Heart right ventricle (tissue), 16 donors: ENCODE measurements around the gene HMCN2. TPM values are rescaled to one million over a fixed set of nuclear protein-coding genes. Genes with fewer than 3 reads are reported as not detected.

Experiments used
- ATAC-seq, 8 donors: fragments of 200-7000 bp; cut with Tn5 transposase; one replicate each; pipeline ENCODE4 v1.9.1; 2020; ENCODE audit warnings: mild to moderate bottlenecking in 8 of 8, moderate library complexity in 8 of 8, moderate number of reproducible peaks in 1 of 8
- DNase-seq, 2 donors: peaks; one replicate each; pipeline ENCODE4 v3.0.0-alpha.2; 2020
- H3K27ac ChIP-seq, 10 donors: fragments of 200-600 bp; sonication (generic) in 2 of 10; one replicate each; pipeline versions ENCODE4 v1.5.0 to v1.8.0; 2020 to 2022; ENCODE audit warnings: mild to moderate bottlenecking in 3 of 10
- H3K27me3 ChIP-seq, 7 donors: fragments of 200-600 bp; one replicate each; pipeline ENCODE4 v1.8.0; 2021 to 2022; ENCODE audit warnings: mild to moderate bottlenecking in 2 of 7
- H3K36me3 ChIP-seq, 9 donors: fragments of 200-600 bp; sonication (generic) in 1 of 9; one replicate each; pipeline versions ENCODE4 v1.5.0 to v1.8.0; 2020 to 2022; ENCODE audit warnings: mild to moderate bottlenecking in 2 of 9
- H3K4me1 ChIP-seq, 9 donors: fragments of 200-600 bp; sonication (generic) in 1 of 9; one replicate each; pipeline versions ENCODE4 v1.5.0 to v1.8.0; 2020 to 2022; ENCODE audit warnings: mild to moderate bottlenecking in 4 of 9
- H3K4me3 ChIP-seq, 10 donors: fragments of 200-600 bp; sonication (generic) in 2 of 10; one replicate each; pipeline versions ENCODE4 v1.5.0 to v1.8.0; 2020 to 2022; ENCODE audit warnings: mild to moderate bottlenecking in 7 of 10, moderate library complexity in 2 of 10
- H3K9me3 ChIP-seq, 11 donors: fragments of 200-600 bp in 10 of 11; sonication (generic) in 2 of 11; one replicate each; pipeline versions ENCODE4 v1.5.0 to v1.8.0; 2013 to 2022; ENCODE audit warnings: mild to moderate bottlenecking in 2 of 11, control low read depth in 1 of 11, moderate library complexity in 1 of 11
- WGBS, 2 donors: extraction: QIAGEN DNeasy Blood & Tissue Kit; methylation state at CpG; one replicate each; pipeline ENCODE4 v1.1.7; 2013; ENCODE audit warnings: inconsistent platforms in 1 of 2; 5-methylcytosine and 5-hydroxymethylcytosine counted together
- intact Hi-C, 10 donors: fragments of 100-400 bp; cut with DNase I; formaldehyde crosslinking; loops; one replicate each; pipeline versions ENCODE4 v1.11.1 to v1.14.2; 2022
- polyA plus RNA-seq, 2 donors: library from polyadenylated mRNA; stranded (reverse); fragments of 200-250 nt; gene quantifications; one replicate each; pipeline ENCODE4 v1.2.3, GENCODE V29; 2013
- total RNA-seq, 10 donors: library from RNA; stranded (reverse); fragmentation: NEBNext Ultra II Directional in 3 of 10; extraction: Animal tissue kit (Norgen Biotek cat#: 25700) in 3 of 10; gene quantifications; one replicate each; pipeline versions ENCODE4 v1.2.1 to v1.2.4, GENCODE V29; 2021 to 2023
- TF ChIP-seq, protein P1 (sequence below), 9 donors: fragments of 200-600 bp; sonication (generic) in 2 of 9; IDR thresholded peaks; one replicate each; pipeline versions ENCODE4 v1.5.0 to v1.8.0; 2021 to 2022; ENCODE audit warnings: antibody characterized with exemption in 9 of 9, mild to moderate bottlenecking in 5 of 9, moderate library complexity in 1 of 9
- donor health status: Arrhythmogenic right ventricular cardiomyopathy.
- donor health status: ischemic (EF 13 %, LVEDD 7.1; RV severe dilation, severe dysfunction).
- donor health status: healthy with polysubstance abuse.
- donor health status: DM: no; HTN: yes; CAD: no.
- donor health status: DM: no; HTN: no; CAD: no.
- donor health status: ischemic (EF 25% LVEDD 6.9; RV normal size, moderate dysfunction).
- donor health status: ischemic (EF 25% LVEDD 5.7; RV mildly dilated, moderate dysfunction).
- donor health status: healthy.
- donor health status: DM: yes; HTN: yes; CAD: no.
- donor health status: Ischemic cardiomyopathy.
- donor health status: ischemic (EF 35%, LVEDD 5.7; RV mildly dilated, moderate dysfunction).
- donor health status: nonischemic (EF 11% LVEDD 7.7; RV severe dilation, severe dysfunction).
- donor health status: DM: yes; HTN: yes; CAD: no.
- donor health status: PGD.
- donor health status: ischemic (EF 29% LVEDD 5.4; RV normal size, mild dysfunction).
- donor health status: nonischemic (EF 23%, LVEDD 6.1; RV moderate dilation, normal function).

Gene HMCN2
- total and polyA plus RNA-seq, 12 donors: 2.6 to 10.2 (median 4.9) TPM

DNA sequence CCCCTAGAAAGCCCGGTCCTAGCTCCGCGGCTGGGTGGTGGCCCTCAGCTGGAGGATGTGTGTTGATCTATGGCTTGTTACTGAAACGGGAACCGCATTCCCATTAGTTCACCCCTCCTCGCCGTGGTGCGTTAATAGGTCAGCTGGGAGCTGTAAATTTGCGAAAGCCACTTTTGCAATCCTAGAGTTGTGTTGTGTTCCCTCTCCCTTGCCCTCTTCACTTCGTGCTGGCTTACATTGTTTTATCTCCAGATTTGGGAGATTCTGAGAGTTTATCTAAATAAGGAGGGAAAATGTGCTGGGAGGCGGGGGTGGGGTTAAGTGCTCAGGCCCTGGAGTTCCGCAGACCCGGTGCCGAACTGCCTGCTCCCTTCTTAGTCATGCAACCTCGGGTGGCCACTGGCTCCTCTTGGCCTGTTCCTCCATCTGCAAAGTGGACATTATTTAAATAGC, 62.8 kb downstream of the HMCN2 start:
- Histone ChIP-seq H3K27me3 (peaks cover 6 to 41% (median 32%) of the 10 kb centered on the region in 7 donors), H3K27ac (peak overlapping the region in 7 of 10 donors; percentile 35 to 75 (median 47)), H3K4me3 (no peak overlapping the region), H3K36me3 (peaks cover 0 to 10% (median 0%) of the 10 kb centered on the region in 9 donors), H3K9me3 (no peaks in the 10 kb centered on the region), H3K4me1 (peaks cover 0 to 41% (median 19%) of the 10 kb centered on the region in 9 donors)
- intact Hi-C loops: loop anchor here in 2 of 10 donors (10.0 kb wide), 1 partner anchor 64 kb away; the partner anchor contains the start of gene HMCN2 (in 2 of the 2)
- WGBS, 2 donors: 44 to 49% methylated on average over 15 of the region's 15 CpGs
- DNase-seq: peak; percentile 31 to 36
- peak in 7 of 8 donors; percentile 32 to 51 (median 44) for ATAC-seq
- TF ChIP-seq, protein P1, sequence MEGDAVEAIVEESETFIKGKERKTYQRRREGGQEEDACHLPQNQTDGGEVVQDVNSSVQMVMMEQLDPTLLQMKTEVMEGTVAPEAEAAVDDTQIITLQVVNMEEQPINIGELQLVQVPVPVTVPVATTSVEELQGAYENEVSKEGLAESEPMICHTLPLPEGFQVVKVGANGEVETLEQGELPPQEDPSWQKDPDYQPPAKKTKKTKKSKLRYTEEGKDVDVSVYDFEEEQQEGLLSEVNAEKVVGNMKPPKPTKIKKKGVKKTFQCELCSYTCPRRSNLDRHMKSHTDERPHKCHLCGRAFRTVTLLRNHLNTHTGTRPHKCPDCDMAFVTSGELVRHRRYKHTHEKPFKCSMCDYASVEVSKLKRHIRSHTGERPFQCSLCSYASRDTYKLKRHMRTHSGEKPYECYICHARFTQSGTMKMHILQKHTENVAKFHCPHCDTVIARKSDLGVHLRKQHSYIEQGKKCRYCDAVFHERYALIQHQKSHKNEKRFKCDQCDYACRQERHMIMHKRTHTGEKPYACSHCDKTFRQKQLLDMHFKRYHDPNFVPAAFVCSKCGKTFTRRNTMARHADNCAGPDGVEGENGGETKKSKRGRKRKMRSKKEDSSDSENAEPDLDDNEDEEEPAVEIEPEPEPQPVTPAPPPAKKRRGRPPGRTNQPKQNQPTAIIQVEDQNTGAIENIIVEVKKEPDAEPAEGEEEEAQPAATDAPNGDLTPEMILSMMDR (IDR thresholded peaks at IDR 0.05): no peak

DNA sequence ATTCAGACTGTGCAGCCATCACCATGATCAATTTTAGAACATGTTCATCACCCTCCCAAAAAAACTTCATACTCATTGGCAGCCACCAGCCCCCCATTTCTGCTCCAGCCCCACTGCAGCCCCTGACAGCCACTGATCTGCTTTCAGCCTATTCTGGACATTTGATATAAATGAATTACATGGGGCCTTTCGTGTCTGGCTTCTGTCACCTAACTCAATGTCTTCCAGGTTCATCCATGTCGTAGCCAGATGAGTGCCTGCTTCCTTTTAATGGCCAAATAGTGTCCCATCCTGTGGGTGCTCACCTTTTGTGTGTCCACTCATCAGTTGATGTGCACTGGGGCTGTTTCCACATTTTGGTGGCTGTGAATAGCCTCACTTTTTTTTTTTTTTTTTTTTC, 63.5 kb downstream of the HMCN2 start:
- DNase-seq (no peak), ATAC-seq (no peak)
- intact Hi-C loops: loop anchor here in 2 of 10 donors (10.0 kb wide), 1 partner anchor 64 kb away; the partner anchor contains the start of gene HMCN2 (in 2 of the 2)
- peaks cover 0 to 10% (median 0%) of the 10 kb centered on the region in 9 donors for H3K36me3 ChIP-seq
- TF ChIP-seq, protein P1 (IDR thresholded peaks at IDR 0.05): no peak
- H3K9me3 ChIP-seq: no peaks in the 10 kb centered on the region
- H3K27ac ChIP-seq: peak overlapping the region in 3 of 10 donors; percentile 28 to 75 (median 57)
- peaks cover 6 to 42% (median 32%) of the 10 kb centered on the region in 7 donors for H3K27me3 ChIP-seq
- 78 to 82% methylated on average over 2 of the region's 2 CpGs for WGBS, 2 donors
- H3K4me3 ChIP-seq: no peak overlapping the region
- peaks cover 0 to 41% (median 19%) of the 10 kb centered on the region in 9 donors for H3K4me1 ChIP-seq

DNA sequence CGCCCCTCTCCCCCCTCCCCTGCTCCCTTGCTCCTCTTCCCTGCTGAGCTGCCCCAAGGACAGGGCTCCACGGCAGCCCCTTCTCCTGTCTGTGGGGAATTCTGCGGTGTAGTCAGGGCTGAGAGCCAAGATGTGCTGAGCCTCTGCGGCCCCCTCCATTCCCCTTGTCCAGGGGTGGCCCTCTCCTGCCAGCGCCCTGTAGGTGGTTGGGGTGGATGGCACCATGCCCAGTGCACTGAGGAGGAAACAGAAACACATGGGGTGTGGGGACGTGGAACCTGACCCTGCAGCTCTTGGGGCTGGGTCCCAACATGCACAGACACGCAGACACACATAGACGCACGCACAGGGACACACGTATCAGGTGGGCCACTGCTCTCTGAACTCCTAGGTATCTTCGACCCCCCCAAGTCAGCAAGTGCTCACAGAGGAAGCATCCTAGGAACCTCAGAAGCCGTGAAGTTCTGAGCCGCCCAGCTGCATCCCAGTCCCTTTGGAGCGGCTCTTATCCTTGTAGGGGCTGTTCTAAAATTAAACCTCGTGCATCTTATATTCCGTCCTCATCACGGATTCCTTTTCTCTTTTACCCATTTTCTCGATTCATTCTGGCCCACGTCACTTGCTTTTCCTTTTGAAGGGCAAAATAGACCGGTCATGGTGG, 64.8 kb downstream of the HMCN2 start:
- Histone ChIP-seq H3K36me3 (peaks cover 0 to 8% (median 0%) of the 10 kb centered on the region in 9 donors), H3K4me1 (peaks cover 0 to 41% (median 19%) of the 10 kb centered on the region in 9 donors), H3K4me3 (no peak overlapping the region), H3K27ac (no peak overlapping the region), H3K9me3 (no peaks in the 10 kb centered on the region), H3K27me3 (peaks cover 6 to 36% (median 26%) of the 10 kb centered on the region in 7 donors)
- 64 to 66% methylated on average over 20 of the region's 20 CpGs for WGBS, 2 donors
- DNase-seq: no peak
- no peak for ATAC-seq
- intact Hi-C loops: loop anchor here in 1 of 10 donors (5.0 kb wide), 1 partner anchor 68 kb away; no protein-coding TSS in a partner anchor
- TF ChIP-seq, protein P1 (IDR thresholded peaks at IDR 0.05): no peak

DNA sequence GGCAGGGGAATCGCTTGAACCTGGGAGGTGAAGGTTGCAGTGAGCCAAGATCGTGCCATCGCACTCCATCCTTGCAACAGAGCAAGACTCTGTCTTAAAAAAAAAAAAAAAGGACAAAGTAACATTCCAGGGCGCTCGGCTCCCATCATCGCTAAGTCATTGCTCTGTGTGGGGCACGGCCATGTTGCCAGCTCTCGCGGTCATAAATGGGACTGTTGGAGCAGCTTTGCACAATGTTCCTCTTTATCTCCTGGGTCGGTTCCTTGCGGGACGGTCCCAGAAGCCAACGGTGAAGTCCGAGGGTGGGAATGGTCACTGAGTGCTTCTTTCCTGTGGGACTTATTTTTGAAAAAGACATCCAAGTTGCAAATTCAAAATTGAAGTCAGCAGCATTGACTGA, 65.5 kb downstream of the HMCN2 start:
- ATAC-seq (no peak), DNase-seq (no peak)
- intact Hi-C loops: loop anchor here in 1 of 10 donors (5.0 kb wide), 1 partner anchor 69 kb away; no protein-coding TSS in a partner anchor
- TF ChIP-seq, protein P1 (IDR thresholded peaks at IDR 0.05): no peak
- 69 to 82% methylated on average over 14 of the region's 14 CpGs for WGBS, 2 donors
- peak overlapping the region in 8 of 10 donors; percentile 10 to 71 (median 42) for H3K27ac ChIP-seq
- H3K27me3 ChIP-seq: peaks cover under 1 to 33% (median 20%) of the 10 kb centered on the region in 7 donors
- no peak overlapping the region for H3K4me3 ChIP-seq
- peaks cover 0 to under 1% (median 0%) of the 10 kb centered on the region in 9 donors for H3K36me3 ChIP-seq
- peaks cover 0 to 41% (median 19%) of the 10 kb centered on the region in 9 donors for H3K4me1 ChIP-seq
- no peaks in the 10 kb centered on the region for H3K9me3 ChIP-seq
